ENCODE data around the gene LOXL3. TPM values are rescaled to one million over a fixed set of nuclear protein-coding genes. Genes with fewer than 3 reads are reported as not detected.

The LOXL3 gene
- total RNA-seq (0.66 and 1.2 TPM in 2 replicates), polyA plus RNA-seq (0.97 and 1.2 TPM in 2 replicates), polyA minus RNA-seq (0.60 and 2.1 TPM in 2 replicates)
- 0.89 TPM for total RNA-seq (2013)

DNA sequence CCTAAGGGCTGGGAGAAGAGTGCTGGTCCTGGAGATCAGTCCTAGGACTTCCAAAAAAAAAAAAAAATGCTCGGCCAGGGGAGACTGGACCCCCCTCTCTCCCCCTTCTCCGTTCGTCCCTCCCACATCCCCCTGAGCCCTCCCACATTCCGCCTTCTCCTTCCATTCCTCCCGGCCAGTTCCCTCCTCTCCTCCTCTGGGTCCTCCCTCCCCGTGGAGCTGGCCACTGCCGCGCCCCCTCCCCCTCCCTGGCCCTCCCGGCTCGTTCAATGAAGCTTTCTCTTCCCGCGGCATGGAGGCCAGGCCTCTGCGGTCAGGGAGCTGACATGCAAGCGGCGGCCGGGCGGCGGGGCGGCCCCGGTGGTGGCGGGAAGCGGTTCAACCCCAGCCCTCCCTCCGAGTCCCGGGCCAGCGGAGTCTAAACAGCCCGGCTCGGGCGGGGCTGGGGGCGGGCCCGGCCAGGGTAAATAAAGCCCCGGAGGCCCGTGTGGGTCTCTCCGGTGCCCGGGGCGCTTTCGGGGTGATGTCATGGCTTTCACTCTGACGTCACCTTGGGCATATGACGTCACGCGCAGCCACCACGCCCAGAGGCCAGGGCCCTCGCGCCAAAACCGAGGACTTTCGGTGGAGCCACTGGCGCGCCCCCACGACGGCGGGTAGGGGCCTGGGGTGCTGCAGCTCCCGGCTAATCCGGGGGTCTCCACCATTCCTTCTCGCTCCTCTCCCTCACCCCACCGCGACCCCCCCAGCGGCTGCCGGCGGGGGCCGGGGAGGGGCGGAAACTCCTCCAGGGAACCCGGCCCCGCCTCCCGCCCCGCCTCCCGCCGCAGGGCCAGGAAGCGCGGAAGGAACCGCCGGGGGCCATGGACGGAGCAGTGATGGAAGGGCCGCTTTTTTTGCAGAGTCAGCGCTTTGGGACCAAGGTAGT, at the start of gene LOXL3, which contains the start of gene DOK1:
LOXL3 (minus strand) TSS at position 51 of the 928 bp plus-strand sequence. CDS start 1,308 bp downstream, outside the sequence.
DOK1 (plus strand) TSS at position 829 of the 928 bp plus-strand sequence; CDS start at position 864, 35 bp downstream.
- CTCF ChIA-PET = interaction anchor here (0.7 to 1.5 kb wide), 6 partner anchors 19 to 321 kb away, joined by 3 to 4 read pairs (median 3); no protein-coding TSS in a partner anchor

More for the DNA sequence above, at the start of gene LOXL3, which contains the start of gene DOK1:
- H3K4me3 Mint-ChIP-seq = peak within 1 kb of the TSS; percentile 96
- Histone ChIP-seq H3K36me3 (replicated peaks in 1 of 2; ENCODE audit: control extremely low read depth in 1 of 2, control insufficient read depth in 1 of 2, extremely low read depth in 1 of 2, insufficient read depth in 2 of 2, low read length in 1 of 2) (peaks cover 0 to 15% of the 10 kb centered on the region in 2 experiments), H4K20me1 (ENCODE audit: control insufficient read depth, insufficient read depth, low read length, poor library complexity, severe bottlenecking) (peaks cover 15% of the 10 kb centered on the region), H3K27me3 (replicated peaks in 1 of 4; ENCODE audit: control extremely low read depth in 1 of 4, control insufficient read depth in 3 of 4, insufficient read depth in 4 of 4, low read length in 3 of 4) (peaks cover 0 to 14% (median 8%) of the 10 kb centered on the region in 4 experiments), H3K4me1 (ENCODE audit: control insufficient read depth in 2 of 2, insufficient read depth in 2 of 2, low read length in 2 of 2) (peaks cover 15 to 38% of the 10 kb centered on the region in 2 donors), H3K27ac (ENCODE audit: low read length in 2 of 2) (peak within 1 kb of the TSS; percentile 64 to 76), H3K9me3 (ENCODE audit: control extremely low read depth in 1 of 3, control insufficient read depth in 2 of 3, insufficient read depth in 1 of 3, low read length in 2 of 3) (no peaks in the 10 kb centered on the region), H3K9ac (ENCODE audit: low read length) (peak within 1 kb of the TSS; percentile 96), H3K4me3 (ENCODE audit: control extremely low read depth in 1 of 5, extremely low read depth in 1 of 5, insufficient read depth in 1 of 5, low read depth in 2 of 5, low read length in 4 of 5) (peak within 1 kb of the TSS; percentile 51 to 99 (median 84)), H2AFZ (ENCODE audit: insufficient read depth, low read depth, low read length, poor library complexity, severe bottlenecking) (peak within 1 kb of the TSS; percentile 97), H3K79me2 (ENCODE audit: control insufficient read depth, insufficient read depth, low read length) (peaks cover 11% of the 10 kb centered on the region), H3K4me2 (replicated peaks; ENCODE audit: low read depth, low read length, poor library complexity, severe bottlenecking) (peak within 1 kb of the TSS; percentile 97)
- WGBS (ENCODE audit: insufficient coverage) = 1% methylated on average over 71 of the region's 73 CpGs
- peaks cover 24% of the 10 kb centered on the region for H3K4me1 Mint-ChIP-seq
- DNase-seq = peak; percentile 93
- peak; percentile 79 for ATAC-seq (ENCODE audit: low read depth)
- H3K9me3 Mint-ChIP-seq (ENCODE audit: insufficient read depth) = no peaks in the 10 kb centered on the region
- intact Hi-C loops (cut with micrococcal nuclease) = loop anchor here (1.0 to 10.0 kb wide), 6 partner anchors 24 to 159 kb away; partner anchors contain the start of genes CCDC142, PCGF1, TTC31 and WBP1
- TF ChIP-seq, protein P1, sequence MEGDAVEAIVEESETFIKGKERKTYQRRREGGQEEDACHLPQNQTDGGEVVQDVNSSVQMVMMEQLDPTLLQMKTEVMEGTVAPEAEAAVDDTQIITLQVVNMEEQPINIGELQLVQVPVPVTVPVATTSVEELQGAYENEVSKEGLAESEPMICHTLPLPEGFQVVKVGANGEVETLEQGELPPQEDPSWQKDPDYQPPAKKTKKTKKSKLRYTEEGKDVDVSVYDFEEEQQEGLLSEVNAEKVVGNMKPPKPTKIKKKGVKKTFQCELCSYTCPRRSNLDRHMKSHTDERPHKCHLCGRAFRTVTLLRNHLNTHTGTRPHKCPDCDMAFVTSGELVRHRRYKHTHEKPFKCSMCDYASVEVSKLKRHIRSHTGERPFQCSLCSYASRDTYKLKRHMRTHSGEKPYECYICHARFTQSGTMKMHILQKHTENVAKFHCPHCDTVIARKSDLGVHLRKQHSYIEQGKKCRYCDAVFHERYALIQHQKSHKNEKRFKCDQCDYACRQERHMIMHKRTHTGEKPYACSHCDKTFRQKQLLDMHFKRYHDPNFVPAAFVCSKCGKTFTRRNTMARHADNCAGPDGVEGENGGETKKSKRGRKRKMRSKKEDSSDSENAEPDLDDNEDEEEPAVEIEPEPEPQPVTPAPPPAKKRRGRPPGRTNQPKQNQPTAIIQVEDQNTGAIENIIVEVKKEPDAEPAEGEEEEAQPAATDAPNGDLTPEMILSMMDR (IDR thresholded peaks at IDR 0.05) = no peak
- TF ChIP-seq EZH2 (IDR thresholded peaks at IDR 0.05; ENCODE audit: borderline replicate concordance, insufficient read depth, low read depth, low read length, poor library complexity, severe bottlenecking) = no peak
- peak within 1 kb of the TSS; percentile 94 for H3K27ac Mint-ChIP-seq
- no peaks in the 10 kb centered on the region for H3K27me3 Mint-ChIP-seq
- POLR2A ChIA-PET = interaction anchor here (0.7 to 1.0 kb wide), 5 partner anchors 10 to 44 kb away, joined by 3 to 12 read pairs (median 8); partner anchors contain the start of gene TLX2
